HEK293 (cell line): ENCODE data around the gene HTR3B.

Experiments used
- CTCF ChIA-PET: fragments of 350-600 bp; formaldehyde crosslinking; extraction: SDS; loops from one replicate; lab custom pipeline; 2021; ENCODE audit warnings: antibody characterized with exemption; lab: Yijun Ruan, JAX
- POLR2A ChIA-PET: fragments of 300-600 bp; formaldehyde crosslinking; extraction: SDS; loops from one replicate; lab custom pipeline; 2020; ENCODE audit warnings: antibody characterized with exemption, inconsistent platforms; lab: Yijun Ruan, JAX
- H3K27ac ChIP-seq: fragments of 200-500 bp; sonication (Bioruptor generic); 2 replicates; pipeline ENCODE4 v1.5.1; 2014; ENCODE audit warnings: low read depth, low read length, control low read depth, inconsistent platforms; ENCODE audit errors: extremely low read depth
- H3K36me3 ChIP-seq, 2 experiments: fragments of 200-500 bp in 1 of 2; sonication (Bioruptor generic) in 1 of 2; 1 replicate in 1 of 2; 2 replicates in 1 of 2; pipeline ENCODE4 v1.5.1; 2014 to 2017; ENCODE audit warnings: inconsistent platforms in 2 of 2, low read length in 2 of 2; ENCODE audit not compliant: control insufficient read depth in 2 of 2, insufficient read depth in 1 of 2
- H3K4me1 ChIP-seq: fragments of 200-500 bp; sonication (Bioruptor generic); 2 replicates; pipeline ENCODE4 v1.5.1; 2014; ENCODE audit warnings: mild to moderate bottlenecking, low read length, inconsistent platforms; ENCODE audit not compliant: control insufficient read depth, insufficient read depth
- H3K4me3 ChIP-seq: 2 replicates; pipeline ENCODE4 v1.5.1; 2011; ENCODE audit warnings: low read depth, mild to moderate bottlenecking, control low read depth, low read length, moderate library complexity
- H3K9me3 ChIP-seq: fragments of 200-500 bp; sonication (Bioruptor generic); 2 replicates; pipeline ENCODE4 v1.5.1; 2014; ENCODE audit warnings: low read depth, low read length, inconsistent platforms; ENCODE audit not compliant: control insufficient read depth, insufficient read depth
- EGR2 ChIP-seq: fragments of 450-650 bp; formaldehyde crosslinking; IDR thresholded peaks from 2 replicates; pipeline ENCODE4 v1.5.1; 2016; ENCODE audit warnings: low read depth, missing biosample characterization, missing genetic modification characterization
- FEZF1 ChIP-seq: fragments of 450-650 bp; formaldehyde crosslinking; IDR thresholded peaks from 2 replicates; pipeline ENCODE4 v1.5.1; 2016; ENCODE audit warnings: missing biosample characterization, missing genetic modification characterization
- TCF7L2 ChIP-seq: IDR thresholded peaks from 2 replicates; pipeline ENCODE4 v1.6.1; 2011; ENCODE audit warnings: low read depth, mild to moderate bottlenecking, inconsistent platforms, low read length, moderate library complexity, borderline replicate concordance
- ZBTB1 ChIP-seq: fragments of 450-650 bp; formaldehyde crosslinking; IDR thresholded peaks from 2 replicates; pipeline ENCODE4 v1.5.1; 2016; ENCODE audit warnings: missing biosample characterization, missing genetic modification characterization
- ZBTB8A ChIP-seq: fragments of 450-650 bp; formaldehyde crosslinking; IDR thresholded peaks from 2 replicates; pipeline ENCODE4 v1.5.1; 2016; ENCODE audit warnings: missing biosample characterization, missing genetic modification characterization
- ZFP3 ChIP-seq: fragments of 450-650 bp; formaldehyde crosslinking; IDR thresholded peaks from 2 replicates; pipeline ENCODE4 v1.5.1; 2016; ENCODE audit warnings: low read depth, missing biosample characterization, missing genetic modification characterization
- ZNF121 ChIP-seq: fragments of 450-650 bp; formaldehyde crosslinking; IDR thresholded peaks from 2 replicates; pipeline ENCODE4 v1.5.1; 2016; ENCODE audit warnings: missing biosample characterization, missing genetic modification characterization
- ZNF133 ChIP-seq: fragments of 450-650 bp; formaldehyde crosslinking; IDR thresholded peaks from 2 replicates; pipeline ENCODE4 v1.5.1; 2016; ENCODE audit warnings: missing biosample characterization, missing genetic modification characterization
- ZNF138 ChIP-seq: fragments of 450-650 bp; formaldehyde crosslinking; IDR thresholded peaks from 2 replicates; pipeline ENCODE4 v1.5.1; 2016; ENCODE audit warnings: missing biosample characterization, missing genetic modification characterization, borderline replicate concordance
- ZNF221 ChIP-seq: fragments of 450-650 bp; formaldehyde crosslinking; IDR thresholded peaks from 2 replicates; pipeline ENCODE4 v1.5.1; 2017; ENCODE audit warnings: missing biosample characterization, missing genetic modification characterization, borderline replicate concordance
- ZNF311 ChIP-seq: fragments of 450-650 bp; formaldehyde crosslinking; IDR thresholded peaks from 2 replicates; pipeline ENCODE4 v1.5.1; 2017; ENCODE audit warnings: missing biosample characterization, missing genetic modification characterization, borderline replicate concordance
- ZNF324 ChIP-seq: fragments of 450-650 bp; formaldehyde crosslinking; IDR thresholded peaks from 2 replicates; pipeline ENCODE4 v1.5.1; 2016; ENCODE audit warnings: missing biosample characterization, missing genetic modification characterization
- ZNF404 ChIP-seq: fragments of 450-650 bp; formaldehyde crosslinking; IDR thresholded peaks from 2 replicates; pipeline ENCODE4 v1.5.1; 2017; ENCODE audit warnings: missing biosample characterization, missing genetic modification characterization
- ZNF501 ChIP-seq: fragments of 450-650 bp; formaldehyde crosslinking; IDR thresholded peaks from 2 replicates; pipeline ENCODE4 v1.5.1; 2016; ENCODE audit warnings: missing biosample characterization, missing genetic modification characterization
- ZNF518A ChIP-seq: fragments of 450-650 bp; formaldehyde crosslinking; conservative IDR thresholded peaks from 2 replicates; pipeline ENCODE4 v1.5.1; 2016; ENCODE audit warnings: low read depth, missing biosample characterization, missing genetic modification characterization
- ZNF645 ChIP-seq: fragments of 450-650 bp; formaldehyde crosslinking; IDR thresholded peaks from 2 replicates; pipeline ENCODE4; 2016; ENCODE audit warnings: missing biosample characterization, missing genetic modification characterization
- ZNF792 ChIP-seq: fragments of 450-650 bp; formaldehyde crosslinking; IDR thresholded peaks from 2 replicates; pipeline ENCODE4 v1.5.1; 2016; ENCODE audit warnings: missing biosample characterization, missing genetic modification characterization
- TF ChIP-seq, protein P1 (sequence below): fragments of 450-650 bp; formaldehyde crosslinking; IDR thresholded peaks from 2 replicates; pipeline ENCODE4 v1.5.1; 2017; ENCODE audit warnings: missing biosample characterization, missing genetic modification characterization
- TF ChIP-seq, protein P2 (sequence below): fragments of 450-650 bp; formaldehyde crosslinking; IDR thresholded peaks from 2 replicates; pipeline ENCODE4 v1.5.1; 2016; ENCODE audit warnings: missing biosample characterization, missing genetic modification characterization

The HTR3B gene

GRCh38 chr11:113984781-113985180 lies 80.2 kb downstream of the HTR3B start:
- no peak overlapping the region for H3K4me3 ChIP-seq
- H3K36me3 ChIP-seq = no peaks in the 10 kb centered on the region
- no peaks in the 10 kb centered on the region for H3K4me1 ChIP-seq
- no peak for TF ChIP-seq ZNF501 (tag by site-specific recombination)
- no peak for TF ChIP-seq ZNF518A (tag by site-specific recombination)
- no peak for TF ChIP-seq FEZF1 (tag by site-specific recombination)
- no peak for TF ChIP-seq ZFP3 (tag by site-specific recombination)
- TF ChIP-seq ZNF792 (tag by site-specific recombination) = no peak
- TF ChIP-seq, protein P1, sequence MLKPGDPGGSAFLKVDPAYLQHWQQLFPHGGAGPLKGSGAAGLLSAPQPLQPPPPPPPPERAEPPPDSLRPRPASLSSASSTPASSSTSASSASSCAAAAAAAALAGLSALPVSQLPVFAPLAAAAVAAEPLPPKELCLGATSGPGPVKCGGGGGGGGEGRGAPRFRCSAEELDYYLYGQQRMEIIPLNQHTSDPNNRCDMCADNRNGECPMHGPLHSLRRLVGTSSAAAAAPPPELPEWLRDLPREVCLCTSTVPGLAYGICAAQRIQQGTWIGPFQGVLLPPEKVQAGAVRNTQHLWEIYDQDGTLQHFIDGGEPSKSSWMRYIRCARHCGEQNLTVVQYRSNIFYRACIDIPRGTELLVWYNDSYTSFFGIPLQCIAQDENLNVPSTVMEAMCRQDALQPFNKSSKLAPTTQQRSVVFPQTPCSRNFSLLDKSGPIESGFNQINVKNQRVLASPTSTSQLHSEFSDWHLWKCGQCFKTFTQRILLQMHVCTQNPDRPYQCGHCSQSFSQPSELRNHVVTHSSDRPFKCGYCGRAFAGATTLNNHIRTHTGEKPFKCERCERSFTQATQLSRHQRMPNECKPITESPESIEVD (tag by site-specific recombination) = no peak
- TF ChIP-seq, protein P2, sequence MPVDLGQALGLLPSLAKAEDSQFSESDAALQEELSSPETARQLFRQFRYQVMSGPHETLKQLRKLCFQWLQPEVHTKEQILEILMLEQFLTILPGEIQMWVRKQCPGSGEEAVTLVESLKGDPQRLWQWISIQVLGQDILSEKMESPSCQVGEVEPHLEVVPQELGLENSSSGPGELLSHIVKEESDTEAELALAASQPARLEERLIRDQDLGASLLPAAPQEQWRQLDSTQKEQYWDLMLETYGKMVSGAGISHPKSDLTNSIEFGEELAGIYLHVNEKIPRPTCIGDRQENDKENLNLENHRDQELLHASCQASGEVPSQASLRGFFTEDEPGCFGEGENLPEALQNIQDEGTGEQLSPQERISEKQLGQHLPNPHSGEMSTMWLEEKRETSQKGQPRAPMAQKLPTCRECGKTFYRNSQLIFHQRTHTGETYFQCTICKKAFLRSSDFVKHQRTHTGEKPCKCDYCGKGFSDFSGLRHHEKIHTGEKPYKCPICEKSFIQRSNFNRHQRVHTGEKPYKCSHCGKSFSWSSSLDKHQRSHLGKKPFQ (tag by site-specific recombination) = no peak
- TF ChIP-seq ZNF138 (tag by site-specific recombination) = no peak
- TF ChIP-seq EGR2 (tag by site-specific recombination) = no peak
- TF ChIP-seq ZNF311 (tag by site-specific recombination) = no peak
- TF ChIP-seq ZBTB8A (tag by site-specific recombination) = no peak
- no peak for TF ChIP-seq ZBTB1 (tag by site-specific recombination)
- TF ChIP-seq ZNF133 (tag by site-specific recombination) = no peak
- no peak for TF ChIP-seq TCF7L2
- no peak for TF ChIP-seq ZNF121
- TF ChIP-seq ZNF324 (tag by site-specific recombination) = no peak
- TF ChIP-seq ZNF404 (tag by site-specific recombination) = no peak
- TF ChIP-seq, all 188 proteins: peak for 0
- POLR2A ChIA-PET = interaction anchor here (0.9 kb wide), 1 partner anchor 8 kb away, joined by 3 read pairs; no protein-coding TSS in a partner anchor
- no peak overlapping the region for H3K27ac ChIP-seq
- H3K9me3 ChIP-seq = no peaks in the 10 kb centered on the region
- CTCF ChIA-PET = interaction anchor here (1.4 to 2.0 kb wide), 2 partner anchors 10 kb away, joined by 4 to 15 read pairs; partner anchors contain the start of gene HTR3A

DNA sequence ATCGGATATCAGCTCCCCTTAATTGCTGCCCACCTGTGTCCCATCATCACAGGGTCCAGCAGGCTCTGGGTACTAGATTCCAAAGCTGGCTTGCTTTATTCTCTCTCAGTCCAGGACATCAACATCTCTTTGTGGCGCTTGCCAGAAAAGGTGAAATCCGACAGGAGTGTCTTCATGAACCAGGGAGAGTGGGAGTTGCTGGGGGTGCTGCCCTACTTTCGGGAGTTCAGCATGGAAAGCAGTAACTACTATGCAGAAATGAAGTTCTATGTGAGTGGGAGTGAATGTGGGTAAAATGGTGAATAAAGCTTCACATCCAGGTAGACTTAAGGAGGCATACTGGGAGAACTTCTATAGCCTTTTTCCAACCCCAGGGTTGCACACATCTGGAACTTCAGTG lies 81.3 kb downstream of the HTR3B start:
- ChIA-PET CTCF (interaction anchor here (0.6 to 2.0 kb wide), 4 partner anchors 9 to 277 kb away, joined by 4 to 15 read pairs (median 4); partner anchors contain the start of gene HTR3A), POLR2A (no interaction called here)
- no peaks in the 10 kb centered on the region for H3K36me3 ChIP-seq
- H3K4me1 ChIP-seq = no peaks in the 10 kb centered on the region
- H3K9me3 ChIP-seq = no peaks in the 10 kb centered on the region
- TF ChIP-seq ZNF221 (tag by site-specific recombination) = no peak
- TF ChIP-seq ZNF645 (tag by site-specific recombination) = no peak
- no peak overlapping the region for H3K4me3 ChIP-seq
- H3K27ac ChIP-seq = no peak overlapping the region
